Ramos (cell line): ENCODE measurements around the gene ADAM15.

ENCODE experiments used
- in situ Hi-C: fragments of 300-500 bp; cut with MboI; formaldehyde crosslinking; loops from one replicate; pipeline ENCODE4 v1.14.3; 2022; ENCODE audit warnings: low sequenced_read_pairs; ENCODE audit not compliant: unreplicated experiment

Gene ADAM15

GRCh38 chr1:155106862-155107261, 55.7 kb downstream of the ADAM15 start:
- in situ Hi-C loops: no loop called here

DNA sequence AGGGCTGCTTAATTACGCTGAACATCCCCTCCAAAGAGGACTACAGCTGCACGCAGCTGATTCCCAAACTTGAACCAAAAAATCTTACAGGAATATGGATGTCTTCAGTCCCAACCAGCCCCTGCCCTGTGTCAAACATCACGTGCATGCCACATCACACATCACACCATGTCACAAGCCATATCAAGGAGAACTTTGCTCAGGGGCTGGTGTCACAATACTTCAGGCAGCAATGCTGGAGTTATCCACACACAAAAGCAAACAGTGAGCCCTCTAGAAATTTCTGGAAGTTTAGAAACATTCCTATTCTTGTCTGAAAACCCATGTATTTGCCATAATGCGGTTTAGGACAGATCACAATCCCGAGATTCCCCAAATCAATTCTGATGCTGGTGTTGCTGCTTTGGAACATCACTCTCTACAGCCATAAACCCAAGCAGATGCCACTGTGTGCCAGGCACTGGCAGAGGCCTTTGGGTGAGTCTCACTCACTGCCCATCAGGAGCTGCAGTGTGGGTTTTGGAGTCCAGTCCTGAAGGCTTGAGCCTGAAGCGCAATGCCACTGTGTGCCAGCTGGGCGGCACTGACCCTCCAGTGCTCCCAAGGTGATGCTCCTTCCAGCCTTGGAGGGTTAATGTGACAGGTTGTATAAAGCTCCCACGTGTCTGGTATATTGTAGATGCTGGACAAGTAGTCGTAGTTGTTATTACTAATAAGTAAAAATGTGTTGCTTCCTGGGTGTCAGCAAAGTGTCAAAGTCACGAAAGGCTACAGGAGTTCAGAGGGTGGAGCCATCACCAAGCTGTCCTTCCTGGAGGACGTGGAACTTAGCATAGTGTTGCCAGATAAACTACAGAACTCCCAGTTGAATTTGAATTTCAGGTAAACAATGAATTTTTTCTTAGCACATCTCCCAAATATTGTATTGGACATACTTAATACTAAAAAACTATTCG, 56.5 kb downstream of the ADAM15 start:
- in situ Hi-C loops: no loop called here

GRCh38 chr1:155108296-155108695, 57.2 kb downstream of the ADAM15 start:
- in situ Hi-C loops: no loop called here

DNA sequence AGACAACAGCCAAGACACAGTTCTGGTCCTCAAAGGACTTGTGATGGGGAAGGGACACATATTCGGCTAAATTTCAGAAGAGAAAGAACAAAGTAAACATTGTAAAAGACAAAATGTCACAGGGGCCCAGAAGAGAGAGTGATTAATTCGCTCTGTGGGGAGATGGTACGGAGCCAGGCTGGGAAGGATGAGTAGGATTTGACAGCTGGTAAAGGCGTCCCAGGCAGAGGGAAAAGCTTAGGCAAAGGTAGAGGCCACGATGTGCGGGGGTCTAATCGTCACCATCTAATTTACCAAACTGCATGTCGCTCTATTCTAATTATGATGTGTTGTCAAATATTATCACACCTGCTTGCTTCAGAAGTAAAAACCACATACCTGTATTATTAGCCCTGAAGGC, 59.3 kb downstream of the ADAM15 start:
- in situ Hi-C loops: no loop called here

DNA sequence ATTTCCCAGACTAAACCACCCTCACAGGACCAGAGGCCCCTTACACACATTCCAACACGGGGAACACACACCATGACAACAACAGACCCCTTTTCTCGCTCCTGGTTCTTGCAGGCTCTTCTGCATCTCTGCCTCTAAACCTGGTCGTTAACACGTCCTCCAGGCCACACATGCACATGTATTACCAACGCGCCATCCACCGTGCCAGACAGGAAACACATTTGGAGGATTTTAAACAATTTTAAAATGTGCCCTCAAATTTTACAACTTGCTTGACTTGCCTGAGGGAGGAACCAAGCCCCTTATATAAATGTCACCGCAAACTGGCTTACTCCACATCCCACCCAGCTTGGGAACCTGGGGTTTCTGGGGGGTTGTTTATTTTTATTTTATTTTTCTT, 59.7 kb downstream of the ADAM15 start:
- in situ Hi-C loops: no loop called here
